ENCODE measurements around the gene CHCHD2.
"Not testable (repeated sequence)": the region's sequence is repeated elsewhere in the genome, so short reads cannot be mapped to it uniquely, and the experiment has no call there.

The CHCHD2 gene

DNA sequence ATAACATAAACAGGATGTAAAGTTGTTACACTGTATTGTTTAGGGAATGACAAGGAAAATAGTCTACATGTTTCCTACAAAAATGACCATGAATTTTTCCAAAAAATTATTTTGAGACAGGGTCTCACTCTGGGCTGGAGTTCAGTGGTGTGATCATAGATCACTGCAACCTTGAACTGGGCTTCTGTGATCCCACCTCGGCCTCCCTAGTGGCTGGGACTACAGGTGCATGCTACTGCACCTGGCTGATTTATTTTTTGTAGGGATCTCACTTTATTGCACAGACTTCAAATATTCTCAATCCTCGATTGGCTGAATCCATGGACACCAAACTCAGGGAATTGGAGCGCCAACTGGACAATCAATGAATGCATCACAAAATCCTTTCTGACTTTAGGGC, 6.6 kb downstream of the CHCHD2 start:
- Histone ChIP-seq H3K9ac (ENCODE audit: low read depth, low read length, poor library complexity) (no peak overlapping the region), H2AFZ (ENCODE audit: low read length) (no peak overlapping the region), H4K8ac (ENCODE audit: low read depth, low read length) (no peak overlapping the region), H2BK120ac (ENCODE audit: low read depth, low read length) (no peak overlapping the region), H4K91ac (ENCODE audit: low read depth, low read length, poor library complexity) (no peak overlapping the region), H3K27me3 (ENCODE audit: control insufficient read depth in 3 of 3, insufficient read depth in 3 of 3, low read depth in 1 of 3, low read length in 3 of 3) (no peaks in the 10 kb centered on the region), H3K36me3 (replicated peaks in 1 of 2; ENCODE audit: control insufficient read depth in 2 of 2, insufficient read depth in 2 of 2, low read length in 2 of 2) (peaks cover 0 to 5% of the 10 kb centered on the region in 2 donors), H2BK12ac (ENCODE audit: low read length) (no peak overlapping the region), H2BK15ac (ENCODE audit: low read length) (no peak overlapping the region), H3K9me3 (replicated peaks in 1 of 2; ENCODE audit: control insufficient read depth in 2 of 2, insufficient read depth in 1 of 2, low read depth in 1 of 2, low read length in 2 of 2) (no peaks in the 10 kb centered on the region), H3K27ac (replicated peaks; ENCODE audit: low read length) (no peak overlapping the region), H3K4me3 (ENCODE audit: low read length in 2 of 2) (no peak overlapping the region), H3K18ac (ENCODE audit: low read length) (no peak overlapping the region), H3K14ac (ENCODE audit: low read length) (no peak overlapping the region), H3K23ac (ENCODE audit: low read depth, low read length, poor library complexity) (no peak overlapping the region), H2AK5ac (ENCODE audit: low read depth, low read length) (no peak overlapping the region), H2BK5ac (ENCODE audit: low read length) (no peak overlapping the region), H3K4me2 (ENCODE audit: insufficient read depth, low read length, poor library complexity, severe bottlenecking) (no peak overlapping the region), H3K79me1 (ENCODE audit: low read depth, low read length) (no peaks in the 10 kb centered on the region), H3K4me1 (ENCODE audit: control insufficient read depth in 2 of 2, insufficient read depth in 1 of 2, low read depth in 1 of 2, low read length in 2 of 2) (no peaks in the 10 kb centered on the region), H3K4ac (ENCODE audit: low read length) (no peak overlapping the region)
- DNase-seq (ENCODE audit: low spot score): no peak
- no CpG with 5 or more reads among the region's 3 CpGs for WGBS, 2 donors (ENCODE audit: extremely low coverage in 2 of 2, insufficient read length in 2 of 2, insufficient replicate concordance in 1 of 2)

DNA sequence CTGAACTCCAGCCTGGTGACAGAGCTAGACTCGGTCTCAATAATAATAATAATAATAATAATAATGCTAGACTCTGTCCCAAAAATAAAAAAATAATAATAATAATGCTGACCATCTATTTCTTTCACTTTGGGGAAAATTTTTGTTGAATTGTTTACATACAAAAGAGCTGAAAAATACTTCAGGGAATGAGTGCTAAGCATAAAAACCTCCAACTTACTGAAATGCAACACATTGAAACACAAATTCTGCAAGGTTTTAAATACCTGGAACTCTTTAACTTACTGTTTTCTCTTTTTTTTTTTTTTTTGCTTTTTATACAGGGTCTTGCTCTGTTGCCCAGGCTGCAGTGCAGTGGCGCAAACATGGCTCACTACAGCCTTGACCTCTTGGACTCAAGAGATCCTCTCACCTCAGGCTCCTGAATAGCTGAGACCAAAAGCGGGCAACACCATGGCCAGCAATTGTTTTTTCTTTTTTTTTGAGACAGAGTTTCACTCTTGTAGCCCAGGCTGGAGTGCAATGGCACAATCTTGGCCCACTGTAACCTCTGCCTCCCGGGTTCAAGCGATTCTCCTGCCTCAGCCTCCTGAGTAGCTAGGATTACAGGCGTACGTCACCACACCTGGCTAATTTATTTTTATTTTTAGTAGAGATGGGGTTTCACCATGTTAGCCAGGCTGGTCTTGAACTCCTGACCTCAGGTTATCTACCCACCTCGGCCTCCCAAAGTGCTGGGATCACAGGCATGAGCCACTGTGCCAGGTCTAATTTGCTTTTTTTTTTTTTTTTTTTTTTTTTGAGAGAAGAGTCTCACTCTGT, 7.9 kb downstream of the CHCHD2 start:
- not testable (repeated sequence) for H2BK120ac ChIP-seq (ENCODE audit: low read depth, low read length); H3K27ac ChIP-seq (replicated peaks; ENCODE audit: low read length); H3K36me3 ChIP-seq (replicated peaks in 1 of 2; ENCODE audit: control insufficient read depth in 2 of 2, insufficient read depth in 2 of 2, low read length in 2 of 2); H3K9ac ChIP-seq (ENCODE audit: low read depth, low read length, poor library complexity); H3K14ac ChIP-seq (ENCODE audit: low read length); H4K91ac ChIP-seq (ENCODE audit: low read depth, low read length, poor library complexity); H3K9me3 ChIP-seq (replicated peaks in 1 of 2; ENCODE audit: control insufficient read depth in 2 of 2, insufficient read depth in 1 of 2, low read depth in 1 of 2, low read length in 2 of 2); H3K23ac ChIP-seq (ENCODE audit: low read depth, low read length, poor library complexity); H3K79me1 ChIP-seq (ENCODE audit: low read depth, low read length); H4K8ac ChIP-seq (ENCODE audit: low read depth, low read length); H2AFZ ChIP-seq (ENCODE audit: low read length); H3K27me3 ChIP-seq (ENCODE audit: control insufficient read depth in 3 of 3, insufficient read depth in 3 of 3, low read depth in 1 of 3, low read length in 3 of 3); H3K4me2 ChIP-seq (ENCODE audit: insufficient read depth, low read length, poor library complexity, severe bottlenecking); H2BK15ac ChIP-seq (ENCODE audit: low read length); H3K4ac ChIP-seq (ENCODE audit: low read length); H3K18ac ChIP-seq (ENCODE audit: low read length); H3K4me1 ChIP-seq (ENCODE audit: control insufficient read depth in 2 of 2, insufficient read depth in 1 of 2, low read depth in 1 of 2, low read length in 2 of 2); H2BK12ac ChIP-seq (ENCODE audit: low read length); DNase-seq (ENCODE audit: low spot score); H3K4me3 ChIP-seq (ENCODE audit: low read length in 2 of 2); H2AK5ac ChIP-seq (ENCODE audit: low read depth, low read length); H2BK5ac ChIP-seq (ENCODE audit: low read length)
- no CpG with 5 or more reads among the region's 8 CpGs for WGBS, 2 donors (ENCODE audit: extremely low coverage in 2 of 2, insufficient read length in 2 of 2, insufficient replicate concordance in 1 of 2)

DNA sequence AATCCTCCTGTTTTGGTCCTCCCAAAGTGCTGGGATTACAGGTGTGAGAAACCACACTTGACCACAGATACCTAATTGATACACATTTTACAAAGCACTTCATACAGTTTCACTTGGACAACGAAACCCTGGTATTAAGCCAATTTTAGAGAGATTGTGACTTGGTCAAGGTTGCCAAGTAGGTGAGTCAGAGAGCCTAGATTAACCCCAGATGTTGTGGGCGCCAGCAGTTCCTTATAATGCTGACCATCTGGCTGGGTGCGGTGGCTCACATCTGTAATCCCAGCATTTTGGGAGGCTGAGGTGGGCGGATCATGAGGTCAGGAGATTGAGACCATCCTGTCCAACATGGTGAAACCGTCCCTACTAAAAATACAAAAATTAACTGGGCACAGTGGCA, 8.6 kb downstream of the CHCHD2 start:
- Histone ChIP-seq H2AK5ac (ENCODE audit: low read depth, low read length) (no peak overlapping the region), H4K91ac (ENCODE audit: low read depth, low read length, poor library complexity) (no peak overlapping the region), H3K27ac (replicated peaks; ENCODE audit: low read length) (no peak overlapping the region), H2BK12ac (ENCODE audit: low read length) (no peak overlapping the region), H3K27me3 (ENCODE audit: control insufficient read depth in 3 of 3, insufficient read depth in 3 of 3, low read depth in 1 of 3, low read length in 3 of 3) (no peaks in the 10 kb centered on the region), H2AFZ (ENCODE audit: low read length) (no peak overlapping the region), H3K9ac (ENCODE audit: low read depth, low read length, poor library complexity) (no peak overlapping the region), H3K4me1 (ENCODE audit: control insufficient read depth in 2 of 2, insufficient read depth in 1 of 2, low read depth in 1 of 2, low read length in 2 of 2) (no peaks in the 10 kb centered on the region), H3K4ac (ENCODE audit: low read length) (no peak overlapping the region), H2BK120ac (ENCODE audit: low read depth, low read length) (no peak overlapping the region), H2BK5ac (ENCODE audit: low read length) (no peak overlapping the region), H3K4me2 (ENCODE audit: insufficient read depth, low read length, poor library complexity, severe bottlenecking) (no peak overlapping the region), H3K23ac (ENCODE audit: low read depth, low read length, poor library complexity) (no peak overlapping the region), H3K14ac (ENCODE audit: low read length) (no peak overlapping the region), H4K8ac (ENCODE audit: low read depth, low read length) (no peak overlapping the region), H3K9me3 (replicated peaks in 1 of 2; ENCODE audit: control insufficient read depth in 2 of 2, insufficient read depth in 1 of 2, low read depth in 1 of 2, low read length in 2 of 2) (no peaks in the 10 kb centered on the region), H3K36me3 (replicated peaks in 1 of 2; ENCODE audit: control insufficient read depth in 2 of 2, insufficient read depth in 2 of 2, low read length in 2 of 2) (no peaks in the 10 kb centered on the region), H2BK15ac (ENCODE audit: low read length) (no peak overlapping the region), H3K79me1 (ENCODE audit: low read depth, low read length) (no peaks in the 10 kb centered on the region), H3K4me3 (ENCODE audit: low read length in 2 of 2) (no peak overlapping the region), H3K18ac (ENCODE audit: low read length) (no peak overlapping the region)
- no peak for DNase-seq (ENCODE audit: low spot score)
- no CpG with 5 or more reads among the region's 5 CpGs for WGBS, 2 donors (ENCODE audit: extremely low coverage in 2 of 2, insufficient read length in 2 of 2, insufficient replicate concordance in 1 of 2)

DNA sequence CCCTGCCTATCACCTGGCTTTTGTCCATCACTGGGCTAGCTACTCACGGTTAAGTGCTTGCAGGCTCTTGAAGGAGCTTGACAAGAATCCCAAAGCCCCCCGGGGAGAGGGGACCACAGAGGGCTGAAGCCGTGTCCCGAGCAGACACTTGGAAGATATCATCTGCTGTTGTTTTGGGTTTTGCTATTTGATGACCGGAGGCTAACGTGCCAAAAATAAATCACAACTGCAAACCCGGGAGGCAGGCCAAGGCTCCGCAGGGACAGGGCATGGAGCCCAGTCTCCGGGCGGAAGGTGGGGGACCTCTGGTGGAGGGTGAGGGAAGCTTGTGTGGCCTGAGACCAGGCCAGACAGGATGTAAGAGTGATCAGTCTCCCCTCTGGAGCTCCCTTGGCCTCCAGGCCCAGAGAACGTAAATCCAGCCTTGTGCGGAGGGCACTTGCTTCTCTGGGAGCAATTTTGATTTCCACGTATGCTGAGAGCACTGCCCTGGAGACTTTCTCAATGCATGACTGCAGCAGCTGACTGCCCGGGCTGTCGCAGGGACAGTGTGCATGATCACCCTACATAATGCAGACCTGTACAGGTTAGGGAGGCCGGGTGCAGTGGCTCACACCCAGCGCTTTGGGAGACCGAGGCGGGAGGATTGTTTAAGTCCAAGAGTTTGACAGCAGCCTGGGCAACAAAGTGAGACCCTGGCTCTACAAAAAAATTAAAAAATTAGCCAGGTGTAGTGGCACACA, 13.3 kb downstream of the CHCHD2 start, which contains the start of gene PHKG1:
Gene PHKG1, minus strand, starts transcription at position 164 of the 743 bp plus-strand sequence. CDS start 4,011 bp downstream, outside the sequence.
- Histone ChIP-seq H3K79me1 (ENCODE audit: low read depth, low read length) (no peaks in the 10 kb centered on the region), H3K4me3 (ENCODE audit: low read length in 2 of 2) (no peak within 1 kb of the TSS), H3K4ac (ENCODE audit: low read length) (no peak within 1 kb of the TSS), H3K9ac (ENCODE audit: low read depth, low read length, poor library complexity) (no peak within 1 kb of the TSS), H3K14ac (ENCODE audit: low read length) (peak within 1 kb of the TSS; percentile 56), H2BK12ac (ENCODE audit: low read length) (no peak within 1 kb of the TSS), H2AFZ (ENCODE audit: low read length) (no peak within 1 kb of the TSS), H3K18ac (ENCODE audit: low read length) (peak within 1 kb of the TSS; percentile 57), H2AK5ac (ENCODE audit: low read depth, low read length) (no peak within 1 kb of the TSS), H4K91ac (ENCODE audit: low read depth, low read length, poor library complexity) (no peak within 1 kb of the TSS), H3K9me3 (replicated peaks in 1 of 2; ENCODE audit: control insufficient read depth in 2 of 2, insufficient read depth in 1 of 2, low read depth in 1 of 2, low read length in 2 of 2) (no peaks in the 10 kb centered on the region), H4K8ac (ENCODE audit: low read depth, low read length) (no peak within 1 kb of the TSS), H3K27me3 (ENCODE audit: control insufficient read depth in 3 of 3, insufficient read depth in 3 of 3, low read depth in 1 of 3, low read length in 3 of 3) (no peaks in the 10 kb centered on the region), H3K36me3 (replicated peaks in 1 of 2; ENCODE audit: control insufficient read depth in 2 of 2, insufficient read depth in 2 of 2, low read length in 2 of 2) (peaks cover 0 to 2% of the 10 kb centered on the region in 2 donors), H3K27ac (replicated peaks; ENCODE audit: low read length) (no peak within 1 kb of the TSS), H3K4me2 (ENCODE audit: insufficient read depth, low read length, poor library complexity, severe bottlenecking) (no peak within 1 kb of the TSS), H2BK15ac (ENCODE audit: low read length) (no peak within 1 kb of the TSS), H2BK120ac (ENCODE audit: low read depth, low read length) (no peak within 1 kb of the TSS), H3K23ac (ENCODE audit: low read depth, low read length, poor library complexity) (no peak within 1 kb of the TSS), H3K4me1 (ENCODE audit: control insufficient read depth in 2 of 2, insufficient read depth in 1 of 2, low read depth in 1 of 2, low read length in 2 of 2) (no peaks in the 10 kb centered on the region), H2BK5ac (ENCODE audit: low read length) (no peak within 1 kb of the TSS)
- WGBS, 2 donors (ENCODE audit: extremely low coverage in 2 of 2, insufficient read length in 2 of 2, insufficient replicate concordance in 1 of 2): no CpG with 5 or more reads among the region's 19 CpGs
- DNase-seq (ENCODE audit: low spot score): no peak

Measured in neuronal stem cell (in vitro differentiated cells).